GM12874 (cell line): Measurements from ENCODE around the gene ZNF335.

Experiments used
- TF ChIP-seq, protein P1 (sequence below): IDR thresholded peaks from 2 replicates; pipeline ENCODE4 v1.5.1; 2011; ENCODE audit warnings: low read depth, mild to moderate bottlenecking, control low read depth, low read length, moderate library complexity; ENCODE audit not compliant: insufficient read depth

Gene ZNF335

DNA sequence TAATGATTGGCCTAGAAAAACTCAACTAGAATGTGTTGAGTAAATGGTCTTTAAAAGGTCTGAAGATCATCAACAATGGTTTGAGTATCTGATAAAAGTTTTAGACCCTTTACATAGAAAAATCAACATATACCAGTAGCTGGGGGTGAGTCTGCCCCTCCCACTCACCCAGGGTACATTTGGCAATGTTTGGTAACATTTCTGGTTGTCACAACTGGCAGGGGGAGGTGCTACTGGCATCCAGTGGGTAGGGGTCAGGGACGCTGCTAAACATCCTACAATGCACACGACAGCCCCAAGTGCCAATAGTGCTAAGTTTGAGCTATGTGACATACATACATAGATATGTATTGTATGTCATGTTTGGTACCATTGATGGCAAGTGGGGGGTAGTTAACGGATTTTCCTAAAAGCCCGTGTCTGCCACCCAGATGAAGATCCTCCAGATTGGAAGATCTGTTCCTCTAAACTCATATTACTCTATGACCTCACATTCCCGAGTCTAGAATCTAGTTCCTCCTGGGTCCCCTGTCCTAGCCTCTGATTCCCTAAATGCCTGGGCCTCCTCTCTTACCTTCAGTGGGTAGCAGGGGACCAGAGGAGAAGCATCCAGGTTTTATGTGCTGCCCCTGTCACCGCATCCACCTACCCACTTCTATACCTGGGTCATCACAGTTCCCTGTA lies 34.2 kb upstream of the ZNF335 start:
- TF ChIP-seq, protein P1, sequence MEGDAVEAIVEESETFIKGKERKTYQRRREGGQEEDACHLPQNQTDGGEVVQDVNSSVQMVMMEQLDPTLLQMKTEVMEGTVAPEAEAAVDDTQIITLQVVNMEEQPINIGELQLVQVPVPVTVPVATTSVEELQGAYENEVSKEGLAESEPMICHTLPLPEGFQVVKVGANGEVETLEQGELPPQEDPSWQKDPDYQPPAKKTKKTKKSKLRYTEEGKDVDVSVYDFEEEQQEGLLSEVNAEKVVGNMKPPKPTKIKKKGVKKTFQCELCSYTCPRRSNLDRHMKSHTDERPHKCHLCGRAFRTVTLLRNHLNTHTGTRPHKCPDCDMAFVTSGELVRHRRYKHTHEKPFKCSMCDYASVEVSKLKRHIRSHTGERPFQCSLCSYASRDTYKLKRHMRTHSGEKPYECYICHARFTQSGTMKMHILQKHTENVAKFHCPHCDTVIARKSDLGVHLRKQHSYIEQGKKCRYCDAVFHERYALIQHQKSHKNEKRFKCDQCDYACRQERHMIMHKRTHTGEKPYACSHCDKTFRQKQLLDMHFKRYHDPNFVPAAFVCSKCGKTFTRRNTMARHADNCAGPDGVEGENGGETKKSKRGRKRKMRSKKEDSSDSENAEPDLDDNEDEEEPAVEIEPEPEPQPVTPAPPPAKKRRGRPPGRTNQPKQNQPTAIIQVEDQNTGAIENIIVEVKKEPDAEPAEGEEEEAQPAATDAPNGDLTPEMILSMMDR: no peak

DNA sequence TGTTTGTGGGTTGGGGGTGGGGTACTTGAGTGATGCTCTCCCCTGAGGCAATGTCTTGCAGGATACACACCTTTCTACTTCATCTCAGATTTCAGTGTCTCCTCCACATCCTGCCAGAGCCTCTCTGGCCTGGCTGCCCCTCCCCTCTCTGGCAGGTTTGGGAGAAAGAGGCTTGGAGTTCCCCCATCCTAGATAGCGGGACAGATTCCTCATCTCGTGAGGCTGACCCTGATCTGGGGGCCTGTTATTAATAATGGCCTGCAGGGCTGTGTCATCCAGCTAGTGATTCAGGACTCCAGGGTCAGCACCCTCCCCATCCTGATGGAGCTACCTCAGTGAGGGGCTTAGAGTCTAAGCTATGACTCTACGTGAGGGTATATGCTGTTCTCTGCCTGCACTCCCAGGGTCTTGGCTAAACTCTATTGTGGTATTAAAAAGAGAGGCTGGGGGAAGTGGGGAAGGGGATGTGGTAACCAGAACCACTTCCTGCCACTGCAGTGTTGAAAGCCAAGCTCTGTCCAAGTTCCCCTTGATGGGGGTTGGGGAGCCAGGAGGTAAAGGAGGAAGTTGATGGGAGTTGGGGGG lies 33.0 kb upstream of the ZNF335 start:
- TF ChIP-seq, protein P1: no peak

DNA sequence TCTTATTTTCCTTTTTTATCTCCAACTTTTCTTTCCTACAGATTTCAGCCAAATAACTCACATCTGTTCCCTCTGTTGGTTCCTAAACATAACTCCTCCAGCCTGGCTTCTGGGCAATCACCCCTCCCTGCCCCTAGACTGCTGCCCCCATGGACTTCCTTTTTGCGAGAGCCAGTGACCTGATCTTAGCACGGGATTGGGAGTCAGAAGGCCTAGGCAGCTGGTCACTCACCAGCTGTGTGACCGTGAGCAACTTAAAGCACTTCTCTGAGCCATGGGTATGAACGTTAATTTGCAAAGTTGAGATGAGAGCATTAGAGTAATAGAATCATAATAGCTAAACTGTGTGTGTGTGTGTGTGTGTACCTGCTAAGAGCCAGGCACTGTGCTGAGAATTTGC lies 32.2 kb upstream of the ZNF335 start:
- TF ChIP-seq, protein P1: no peak

DNA sequence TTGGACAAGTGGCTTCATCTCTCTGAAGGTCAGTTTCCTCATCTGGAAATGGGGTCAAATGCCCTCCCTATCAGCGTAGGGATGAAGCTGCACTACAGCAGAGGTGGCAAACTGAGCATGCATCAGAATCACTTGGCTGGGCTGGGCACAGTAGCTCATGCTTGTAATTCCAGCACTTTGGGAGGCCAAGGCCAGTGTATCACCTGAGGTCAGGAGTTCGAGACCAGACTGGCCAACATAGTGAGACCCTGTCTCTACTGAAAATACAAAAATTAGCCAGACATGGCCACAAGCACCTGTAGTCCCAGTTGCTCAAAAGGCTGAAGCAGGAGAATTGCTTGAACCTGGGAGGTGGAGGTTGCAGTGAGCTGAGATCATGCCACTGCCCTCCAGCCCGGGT lies 30.0 kb upstream of the ZNF335 start:
- TF ChIP-seq, protein P1: no peak

DNA sequence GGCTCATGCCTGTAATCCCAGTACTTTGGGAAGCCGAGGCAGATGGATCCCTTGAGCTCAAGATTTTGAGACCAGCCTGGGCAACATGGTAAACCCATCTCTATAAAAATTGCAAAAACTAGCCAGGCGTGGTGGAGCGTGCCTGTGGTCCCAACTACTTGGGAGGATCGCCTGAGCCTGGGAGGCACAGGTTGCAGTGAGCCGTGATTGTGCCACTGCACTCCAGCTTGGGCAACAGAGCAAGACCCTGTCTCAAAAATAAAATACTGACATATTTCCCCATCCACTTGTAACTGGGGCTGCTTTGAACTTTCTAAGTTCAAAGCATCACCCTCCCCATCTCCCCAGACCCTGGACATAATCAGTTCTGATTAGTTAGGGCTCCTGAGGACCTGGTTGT lies 29.5 kb upstream of the ZNF335 start:
- TF ChIP-seq, protein P1: no peak

DNA sequence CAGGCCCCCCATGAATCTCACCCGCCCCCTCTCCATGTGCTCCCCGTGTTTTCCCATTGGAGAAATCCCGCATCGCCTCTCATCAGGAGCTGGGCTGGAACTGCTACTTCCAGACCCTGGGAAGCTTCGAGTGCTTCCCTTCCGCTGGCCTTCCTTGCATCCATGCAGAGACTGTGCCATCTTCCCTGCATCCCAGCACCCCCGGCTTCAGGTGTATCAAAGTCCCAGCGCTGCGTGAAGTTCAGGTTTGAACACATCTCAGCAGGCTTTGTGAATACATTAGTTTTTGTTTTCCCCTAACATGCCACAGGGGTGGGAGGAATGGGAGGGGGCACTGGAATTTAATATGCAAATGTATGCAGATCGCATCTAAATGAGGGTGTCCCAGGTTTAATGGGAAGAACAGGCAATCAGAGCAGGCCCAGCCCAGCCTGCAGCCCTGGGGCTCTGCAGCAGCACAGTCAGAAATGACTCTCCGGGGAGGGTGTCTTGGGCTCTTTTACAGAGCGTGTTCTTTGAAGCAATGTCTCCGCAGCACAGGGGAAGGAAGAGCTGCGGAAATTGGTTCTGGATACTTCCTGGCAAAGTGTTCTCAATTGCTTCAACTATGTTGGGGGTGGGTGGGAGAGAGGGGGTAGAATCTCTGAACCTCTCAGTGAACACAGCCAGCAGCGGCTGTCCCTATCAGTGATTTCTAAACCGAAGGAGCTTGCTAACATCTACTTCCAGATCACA lies 28.4 kb upstream of the ZNF335 start:
- TF ChIP-seq, protein P1: no peak

DNA sequence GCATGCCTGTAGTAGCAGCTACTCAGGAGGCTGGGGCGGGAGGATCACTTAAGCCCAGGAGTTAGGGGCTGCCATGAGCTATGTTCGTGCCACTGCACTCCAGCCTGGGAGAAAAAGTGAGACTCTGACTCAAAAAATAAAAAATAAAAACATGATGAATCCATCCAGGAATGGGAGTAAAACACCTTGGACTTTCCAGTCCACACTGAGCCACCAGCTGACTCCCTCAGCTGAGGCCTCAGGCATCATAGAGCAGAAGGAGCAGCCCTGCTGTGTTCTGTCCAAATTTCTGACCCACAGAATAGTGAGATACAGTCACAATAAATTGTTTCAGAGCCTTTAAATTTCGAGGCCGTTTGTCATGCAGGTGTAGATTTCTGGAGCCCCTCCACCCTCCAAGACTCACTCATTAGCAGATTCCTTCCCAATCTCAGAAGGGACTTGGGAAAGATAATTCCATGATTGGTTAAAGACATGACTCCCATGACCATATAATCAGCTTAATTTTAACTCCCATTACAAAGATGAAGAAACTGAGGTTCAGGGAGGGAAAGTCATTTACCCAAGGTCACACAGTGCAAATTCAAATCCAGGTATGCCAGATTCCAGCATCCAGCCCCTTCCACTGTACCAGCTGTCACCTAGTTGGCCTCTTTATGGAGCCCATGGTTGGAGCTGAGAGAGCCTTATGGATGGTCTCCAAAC lies 27.7 kb upstream of the ZNF335 start:
- TF ChIP-seq, protein P1: no peak
